ENCODE results near the gene CIAO2B. TPM values are rescaled to one million over a fixed set of nuclear protein-coding genes. Genes with fewer than 3 reads are reported as not detected.

CIAO2B gene
- total and polyA plus RNA-seq, 11 donors: 103 to 669 (median 129) TPM

- 32 to 50% (median 37%) methylated on average over 11 to 16 of the region's 16 CpGs for WGBS, 4 donors
- Histone ChIP-seq H3K9me3 (no peaks in the 10 kb centered on the region), H3K27me3 (no peaks in the 10 kb centered on the region), H3K4me1 (peaks cover 0 to 79% (median 46%) of the 10 kb centered on the region in 12 donors), H3K36me3 (no peaks in the 10 kb centered on the region), H3K27ac (peak overlapping the region; percentile 77 to 100 (median 96)), H3K4me3 (peak overlapping the region; percentile 17 to 58 (median 46))
- DNase-seq: peak in 4 of 5 donors; percentile 47 to 69 (median 58)
- intact Hi-C loops (cut with DNase I): no loop called here
- peak; percentile 1 to 39 (median 22) for ATAC-seq
- TF ChIP-seq POLR2A (IDR thresholded peaks at IDR 0.05): peak in 1 of 2 donors; percentile 65
- TF ChIP-seq CTCF (IDR thresholded peaks at IDR 0.05): no peak
Observed at GRCh38 chr16:66904846-66905632, 29.2 kb downstream of the CIAO2B start.

GRCh38 chr16:66904428-66904845, 29.8 kb downstream of the CIAO2B start:
- intact Hi-C loops (cut with DNase I): no loop called here
- DNase-seq: no peak
- ATAC-seq: no peak
- 50 to 66% (median 59%) methylated on average over 12 to 13 of the region's 13 CpGs for WGBS, 4 donors
- Histone ChIP-seq H3K36me3 (no peaks in the 10 kb centered on the region), H3K27ac (peak overlapping the region; percentile 77 to 100 (median 96)), H3K4me1 (peaks cover 0 to 85% (median 52%) of the 10 kb centered on the region in 12 donors), H3K4me3 (peak overlapping the region; percentile 17 to 58 (median 46)), H3K27me3 (no peaks in the 10 kb centered on the region), H3K9me3 (no peaks in the 10 kb centered on the region)
- no peak for TF ChIP-seq POLR2A (IDR thresholded peaks at IDR 0.05)
- no peak for TF ChIP-seq CTCF (IDR thresholded peaks at IDR 0.05)

GRCh38 chr16:66903544-66904427, 30.4 kb downstream of the CIAO2B start:
- no peaks in the 10 kb centered on the region for H3K27me3 ChIP-seq
- H3K4me3 ChIP-seq: peak overlapping the region in 11 of 12 donors; percentile 12 to 58 (median 46)
- WGBS, 4 donors: 44 to 52% (median 47%) methylated on average over 6 to 11 of the region's 11 CpGs
- intact Hi-C loops (cut with DNase I): loop anchor here in 6 of 10 donors (1.0 to 2.0 kb wide), 4 partner anchors 20 to 23 kb away; partner anchors contain the start of gene RRAD (in 4 of the 6)
- DNase-seq (peak; percentile 83 to 93 (median 84)), ATAC-seq (peak; percentile 68 to 77 (median 74))
- H3K27ac ChIP-seq: peak overlapping the region; percentile 77 to 100 (median 96)
- H3K9me3 ChIP-seq: no peaks in the 10 kb centered on the region
- peak in 1 of 2 donors; percentile 83 for TF ChIP-seq POLR2A (IDR thresholded peaks at IDR 0.05)
- no peak for TF ChIP-seq CTCF (IDR thresholded peaks at IDR 0.05)
- peaks cover 0 to 91% (median 57%) of the 10 kb centered on the region in 12 donors for H3K4me1 ChIP-seq
- no peaks in the 10 kb centered on the region for H3K36me3 ChIP-seq
